Astrocyte (in vitro differentiated cells and primary cell): ENCODE measurements around the gene SYNPO2. TPM values are rescaled to one million over a fixed set of nuclear protein-coding genes. Genes with fewer than 3 reads are reported as not detected.
"Not testable (repeated sequence)": the region's sequence is repeated elsewhere in the genome, so short reads cannot be mapped to it uniquely, and the experiment has no call there.

Experiments used
- DNase-seq: peaks from one replicate; pipeline ENCODE4 v3.0.0-alpha.2; 2010; ENCODE audit warnings: low read depth
- FAIRE-seq: peaks from 2 replicates; lab custom pipeline; 2011; peaks lifted over from hg19 to GRCh38; lab: Jason Lieb, UNC
- H2AFZ ChIP-seq: 2 replicates; pipeline ENCODE4 v1.6.0; 2012; ENCODE audit warnings: low read depth, low read length, inconsistent platforms
- H3K27ac ChIP-seq: 2 replicates; pipeline ENCODE4 v1.5.1; 2011; ENCODE audit warnings: low read depth, low read length, inconsistent platforms
- H3K27me3 ChIP-seq: 2 replicates; pipeline ENCODE4 v1.6.0; 2011; ENCODE audit warnings: low read length, inconsistent platforms; ENCODE audit not compliant: insufficient read depth
- H3K36me3 ChIP-seq: 2 replicates; pipeline ENCODE4 v1.5.1; 2011; ENCODE audit warnings: low read length, inconsistent platforms; ENCODE audit not compliant: insufficient read depth
- H3K4me1 ChIP-seq: 2 replicates; pipeline ENCODE4 v1.5.1; 2011; ENCODE audit warnings: low read length, inconsistent platforms; ENCODE audit not compliant: insufficient read depth
- H3K4me2 ChIP-seq: 2 replicates; pipeline ENCODE4 v1.6.0; 2012; ENCODE audit warnings: low read length, inconsistent platforms
- H3K4me3 ChIP-seq: 2 replicates; pipeline ENCODE4 v1.5.1; 2011; ENCODE audit warnings: low read depth, mild to moderate bottlenecking, low read length, inconsistent platforms; ENCODE audit not compliant: insufficient read depth
- H3K79me2 ChIP-seq: 2 replicates; pipeline ENCODE4 v1.6.0; 2012; ENCODE audit warnings: mild to moderate bottlenecking, low read length, inconsistent platforms; ENCODE audit not compliant: insufficient read depth
- H3K9ac ChIP-seq: 2 replicates; pipeline ENCODE4 v1.6.0; 2012; ENCODE audit warnings: mild to moderate bottlenecking, low read length, inconsistent platforms
- H3K9me3 ChIP-seq: 2 replicates; pipeline ENCODE4 v1.5.1; 2012; ENCODE audit warnings: low read depth, mild to moderate bottlenecking, low read length, inconsistent platforms; ENCODE audit not compliant: insufficient read depth
- H4K20me1 ChIP-seq: 2 replicates; pipeline ENCODE4 v1.6.0; 2012; ENCODE audit warnings: low read length, inconsistent platforms; ENCODE audit not compliant: insufficient read depth
- H3K27ac Mint-ChIP-seq: one replicate; pipeline ENCODE4 v1.8.0; 2021; ENCODE audit warnings: mild to moderate bottlenecking, mixed read lengths; ENCODE audit not compliant: unreplicated experiment
- H3K27me3 Mint-ChIP-seq: one replicate; pipeline ENCODE4 v1.8.0; 2021; ENCODE audit warnings: low read depth, mixed read lengths; ENCODE audit not compliant: unreplicated experiment
- H3K36me3 Mint-ChIP-seq: one replicate; pipeline ENCODE4 v1.8.0; 2021; ENCODE audit warnings: low read depth, mixed read lengths; ENCODE audit not compliant: unreplicated experiment
- H3K4me1 Mint-ChIP-seq: one replicate; pipeline ENCODE4 v1.8.0; 2021; ENCODE audit warnings: low read depth, mixed read lengths; ENCODE audit not compliant: unreplicated experiment
- H3K4me3 Mint-ChIP-seq: one replicate; pipeline ENCODE4 v1.8.0; 2021; ENCODE audit warnings: mild to moderate bottlenecking, moderate library complexity, mixed read lengths; ENCODE audit not compliant: unreplicated experiment
- H3K9me3 Mint-ChIP-seq: one replicate; pipeline ENCODE4 v1.8.0; 2021; ENCODE audit warnings: mild to moderate bottlenecking, mixed read lengths; ENCODE audit not compliant: unreplicated experiment
- CTCF ChIP-seq: IDR thresholded peaks from 2 replicates; pipeline ENCODE4 v1.5.1; 2011; ENCODE audit warnings: low read depth, mild to moderate bottlenecking, inconsistent platforms, low read length, moderate library complexity; ENCODE audit not compliant: insufficient read depth
- EZH2 ChIP-seq: IDR thresholded peaks from 2 replicates; pipeline ENCODE4 v1.6.1; 2012; ENCODE audit warnings: mild to moderate bottlenecking, low read length, inconsistent platforms; ENCODE audit not compliant: insufficient read depth
- total RNA-seq: library from RNA; stranded (reverse); gene quantifications from 2 replicates; pipeline ENCODE4 v1.2.1, GENCODE V29; 2021

Gene SYNPO2
- total RNA-seq, 1 donor from 2014 or later = 4.2 TPM

DNA sequence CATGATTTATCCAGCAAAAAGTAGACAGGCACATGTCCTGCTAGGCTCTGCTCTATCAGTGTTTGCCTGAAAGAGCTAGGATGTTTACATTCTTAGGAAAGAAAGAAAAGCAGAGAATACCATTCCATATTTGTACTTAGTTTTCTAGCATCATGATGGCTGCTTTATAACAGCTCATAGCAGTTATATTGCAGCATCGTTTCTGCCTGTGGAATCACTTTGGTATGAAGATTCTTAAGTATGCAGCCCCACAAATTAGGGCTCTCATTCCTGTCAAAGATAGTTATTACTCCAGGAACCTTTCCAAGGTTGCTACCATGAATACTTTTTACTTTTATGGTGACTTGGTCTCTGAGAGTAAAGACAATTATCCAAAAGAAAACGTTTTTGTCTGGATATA is 128.0 kb downstream of the SYNPO2 start:
- H2AFZ ChIP-seq = no peak overlapping the region
- no peaks in the 10 kb centered on the region for H4K20me1 ChIP-seq
- H3K27me3 ChIP-seq = no peaks in the 10 kb centered on the region
- Mint-ChIP-seq H3K36me3 (no peaks in the 10 kb centered on the region), H3K4me1 (peaks cover 7% of the 10 kb centered on the region), H3K4me3 (no peak overlapping the region), H3K27ac (peak overlapping the region; percentile 43), H3K27me3 (no peaks in the 10 kb centered on the region), H3K9me3 (peaks cover 1% of the 10 kb centered on the region)
- H3K4me1 ChIP-seq = no peaks in the 10 kb centered on the region
- H3K36me3 ChIP-seq = no peaks in the 10 kb centered on the region
- H3K4me2 ChIP-seq = no peak overlapping the region
- H3K4me3 ChIP-seq = no peak overlapping the region
- FAIRE-seq (peak; percentile 90), DNase-seq (peak; percentile 82)
- H3K9me3 ChIP-seq = no peaks in the 10 kb centered on the region
- no peak overlapping the region for H3K9ac ChIP-seq
- H3K79me2 ChIP-seq = no peaks in the 10 kb centered on the region
- no peak for TF ChIP-seq EZH2
- no peak overlapping the region for H3K27ac ChIP-seq

GRCh38 chr4:119017636-119018035 is 129.0 kb downstream of the SYNPO2 start:
- Mint-ChIP-seq H3K4me3 (no peak overlapping the region), H3K36me3 (no peaks in the 10 kb centered on the region), H3K27me3 (no peaks in the 10 kb centered on the region), H3K9me3 (peaks cover 1% of the 10 kb centered on the region), H3K27ac (no peak overlapping the region), H3K4me1 (peaks cover 7% of the 10 kb centered on the region)
- no peaks in the 10 kb centered on the region for H4K20me1 ChIP-seq
- no peaks in the 10 kb centered on the region for H3K36me3 ChIP-seq
- no peaks in the 10 kb centered on the region for H3K27me3 ChIP-seq
- H3K4me1 ChIP-seq = no peaks in the 10 kb centered on the region
- H3K27ac ChIP-seq = no peak overlapping the region
- no peaks in the 10 kb centered on the region for H3K79me2 ChIP-seq
- H3K9me3 ChIP-seq = no peaks in the 10 kb centered on the region
- H3K4me2 ChIP-seq = no peak overlapping the region
- no peak overlapping the region for H3K4me3 ChIP-seq
- FAIRE-seq (no peak), DNase-seq (no peak)
- no peak overlapping the region for H3K9ac ChIP-seq
- H2AFZ ChIP-seq = no peak overlapping the region
- TF ChIP-seq CTCF = no peak
- no peak for TF ChIP-seq EZH2

DNA sequence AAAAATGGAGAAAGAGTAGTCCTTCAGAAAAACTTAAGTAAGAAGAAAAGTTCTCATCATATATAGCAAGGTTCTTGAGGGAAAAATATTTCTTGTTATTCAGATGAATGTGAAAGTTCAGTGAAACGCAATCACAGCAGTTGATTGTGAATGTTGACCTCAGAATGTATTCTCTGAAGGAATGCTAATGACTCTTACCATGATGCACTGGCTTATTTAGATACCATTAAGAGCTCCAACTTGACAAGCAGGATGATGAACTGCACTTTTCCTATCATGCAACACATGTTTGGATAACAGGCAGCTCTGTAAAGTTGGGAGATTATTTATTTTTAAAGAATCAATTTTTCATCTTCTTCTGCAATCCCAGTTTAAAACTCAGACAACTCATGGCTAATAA is 131.5 kb downstream of the SYNPO2 start:
- peak; percentile 70 for FAIRE-seq
- no peak overlapping the region for H3K4me3 ChIP-seq
- no peaks in the 10 kb centered on the region for H4K20me1 ChIP-seq
- TF ChIP-seq CTCF (no peak), EZH2 (no peak)
- no peak overlapping the region for H3K9ac ChIP-seq
- H3K27me3 ChIP-seq = no peaks in the 10 kb centered on the region
- Mint-ChIP-seq H3K4me3 (no peak overlapping the region), H3K9me3 (peaks cover 1% of the 10 kb centered on the region), H3K4me1 (peaks cover 6% of the 10 kb centered on the region), H3K27me3 (no peaks in the 10 kb centered on the region), H3K36me3 (no peaks in the 10 kb centered on the region), H3K27ac (no peak overlapping the region)
- no peak overlapping the region for H3K27ac ChIP-seq
- H2AFZ ChIP-seq = no peak overlapping the region
- H3K79me2 ChIP-seq = no peaks in the 10 kb centered on the region
- no peaks in the 10 kb centered on the region for H3K9me3 ChIP-seq
- DNase-seq = peak; percentile 70
- H3K4me2 ChIP-seq = no peak overlapping the region
- no peaks in the 10 kb centered on the region for H3K36me3 ChIP-seq
- H3K4me1 ChIP-seq = peaks cover under 1% of the 10 kb centered on the region

GRCh38 chr4:119022520-119022919 is 133.9 kb downstream of the SYNPO2 start:
- not testable (repeated sequence) for H3K27me3 Mint-ChIP-seq, H3K79me2 ChIP-seq, H3K27me3 ChIP-seq, H3K4me1 ChIP-seq, H3K9ac ChIP-seq, H2AFZ ChIP-seq, H3K9me3 ChIP-seq, H3K4me3 Mint-ChIP-seq, H4K20me1 ChIP-seq, H3K36me3 Mint-ChIP-seq, H3K27ac Mint-ChIP-seq, H3K4me3 ChIP-seq, DNase-seq, FAIRE-seq, H3K36me3 ChIP-seq, H3K27ac ChIP-seq, H3K4me2 ChIP-seq, H3K9me3 Mint-ChIP-seq
- peaks cover 16% of the 10 kb centered on the region for H3K4me1 Mint-ChIP-seq
